GM18870 (cell line): ENCODE results near the gene STRN3.
"Not testable (repeated sequence)": the region's sequence is repeated elsewhere in the genome, so short reads cannot be mapped to it uniquely, and the experiment has no call there.

Source experiments
- ATAC-seq: cut with Tn5 transposase; IDR thresholded peaks from one replicate; pipeline ENCODE4 v1.9.1; 2021; ENCODE audit warnings: moderate library complexity; ENCODE audit not compliant: unreplicated experiment

The STRN3 gene

DNA sequence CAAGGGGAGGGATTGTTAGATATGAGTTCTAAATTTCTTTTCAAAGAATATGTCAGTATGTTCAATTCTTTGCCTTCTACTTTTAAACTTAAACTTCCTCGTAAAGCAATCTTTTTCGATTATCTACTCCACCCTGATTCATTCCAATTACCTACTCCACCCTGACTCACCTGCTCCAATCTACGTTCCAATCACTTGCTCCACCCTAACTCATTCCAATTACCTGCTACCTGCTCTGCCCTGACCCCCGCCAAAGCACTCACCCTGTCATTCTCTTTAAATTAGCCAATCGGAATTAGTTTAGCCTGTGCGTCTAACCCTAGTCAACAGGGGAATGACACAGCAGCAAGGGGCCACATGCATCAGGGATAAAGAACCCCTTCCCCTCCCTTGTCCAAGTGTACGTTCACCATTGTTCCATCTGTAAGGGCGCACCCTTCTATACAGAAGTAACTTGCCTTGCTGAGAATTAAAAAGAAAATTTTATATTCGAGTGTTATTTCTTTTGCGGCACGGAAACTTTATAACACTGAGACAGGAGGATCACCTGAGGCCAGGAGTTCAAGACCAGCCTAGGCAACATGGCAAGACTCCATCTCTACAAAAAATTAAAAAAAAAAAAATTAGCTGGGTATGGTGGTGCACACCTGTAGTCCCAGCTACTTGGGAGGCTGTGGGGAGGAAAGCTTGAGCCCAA lies 54.0 kb downstream of the STRN3 start:
- ATAC-seq = not testable (repeated sequence)

DNA sequence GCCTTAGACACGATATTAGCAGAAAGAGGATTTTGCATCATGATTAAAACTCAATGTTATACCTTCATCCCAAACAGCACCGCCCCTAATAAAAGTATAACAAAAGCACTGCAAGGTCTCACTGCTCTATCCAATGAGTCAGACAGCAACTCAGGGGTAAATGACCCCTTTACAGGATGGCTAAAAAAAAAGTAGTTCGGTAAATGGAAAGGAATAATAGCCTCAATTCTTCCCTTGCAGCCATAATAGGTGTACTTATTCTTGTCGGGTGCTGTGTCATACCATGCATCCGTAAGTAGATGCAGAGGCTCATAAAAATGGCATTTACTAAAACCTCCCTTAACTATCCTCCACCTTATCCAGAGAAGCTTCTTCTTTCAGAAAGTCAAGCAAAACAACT lies 54.6 kb downstream of the STRN3 start:
- no peak for ATAC-seq

DNA sequence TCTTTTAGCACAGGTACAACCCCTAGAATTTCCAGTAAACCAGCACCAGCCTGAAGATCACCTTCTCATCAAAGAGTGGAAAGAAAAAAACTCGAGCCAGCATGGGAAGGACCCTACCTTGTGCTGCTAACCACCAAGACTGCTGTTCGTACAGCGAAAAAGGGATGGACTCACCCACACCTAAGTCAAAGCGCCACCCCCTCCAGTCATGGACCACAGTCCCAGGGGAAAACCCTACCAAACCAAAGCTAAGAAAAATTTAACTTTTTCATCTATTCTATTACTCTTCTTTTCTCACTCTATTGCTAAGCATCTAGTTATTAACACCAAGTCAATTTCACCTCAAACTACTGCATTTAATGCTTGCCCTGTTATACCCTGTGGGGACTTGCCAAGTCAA lies 56.4 kb downstream of the STRN3 start:
- not testable (repeated sequence) for ATAC-seq

DNA sequence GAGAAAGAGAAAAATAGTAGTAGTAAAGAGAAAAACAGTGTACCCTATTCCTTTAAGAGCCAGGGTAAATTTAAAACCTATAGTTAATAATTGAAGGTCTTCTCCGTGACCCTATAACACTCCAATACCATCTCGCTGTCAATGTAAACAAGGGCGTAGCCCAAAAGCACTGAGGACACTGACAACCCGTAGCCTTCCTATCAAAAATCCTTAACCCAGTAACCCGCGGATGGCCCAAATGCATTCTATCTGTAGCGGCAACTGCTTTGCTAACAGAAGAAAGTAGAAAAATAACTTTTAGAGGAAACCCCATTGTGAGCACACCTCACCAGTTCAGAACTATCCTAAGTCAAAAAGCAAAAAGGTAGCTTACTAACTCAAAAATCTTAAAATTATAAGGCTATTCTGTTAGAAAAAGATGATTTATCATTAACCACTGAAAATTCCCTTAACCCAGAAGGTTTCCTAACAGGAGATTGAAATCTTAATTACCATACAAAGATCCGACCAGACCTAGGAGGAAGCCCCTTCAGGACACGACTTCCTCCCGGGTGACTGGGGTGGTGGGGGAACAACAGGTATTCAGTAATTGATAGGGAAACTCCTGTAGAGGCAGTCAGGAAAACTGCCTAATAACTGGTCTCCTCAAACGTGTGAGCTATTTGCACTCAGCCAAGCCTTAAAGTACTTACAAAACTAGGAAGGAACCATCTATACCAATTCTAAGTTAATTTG lies 58.6 kb downstream of the STRN3 start:
- ATAC-seq = not testable (repeated sequence)

DNA sequence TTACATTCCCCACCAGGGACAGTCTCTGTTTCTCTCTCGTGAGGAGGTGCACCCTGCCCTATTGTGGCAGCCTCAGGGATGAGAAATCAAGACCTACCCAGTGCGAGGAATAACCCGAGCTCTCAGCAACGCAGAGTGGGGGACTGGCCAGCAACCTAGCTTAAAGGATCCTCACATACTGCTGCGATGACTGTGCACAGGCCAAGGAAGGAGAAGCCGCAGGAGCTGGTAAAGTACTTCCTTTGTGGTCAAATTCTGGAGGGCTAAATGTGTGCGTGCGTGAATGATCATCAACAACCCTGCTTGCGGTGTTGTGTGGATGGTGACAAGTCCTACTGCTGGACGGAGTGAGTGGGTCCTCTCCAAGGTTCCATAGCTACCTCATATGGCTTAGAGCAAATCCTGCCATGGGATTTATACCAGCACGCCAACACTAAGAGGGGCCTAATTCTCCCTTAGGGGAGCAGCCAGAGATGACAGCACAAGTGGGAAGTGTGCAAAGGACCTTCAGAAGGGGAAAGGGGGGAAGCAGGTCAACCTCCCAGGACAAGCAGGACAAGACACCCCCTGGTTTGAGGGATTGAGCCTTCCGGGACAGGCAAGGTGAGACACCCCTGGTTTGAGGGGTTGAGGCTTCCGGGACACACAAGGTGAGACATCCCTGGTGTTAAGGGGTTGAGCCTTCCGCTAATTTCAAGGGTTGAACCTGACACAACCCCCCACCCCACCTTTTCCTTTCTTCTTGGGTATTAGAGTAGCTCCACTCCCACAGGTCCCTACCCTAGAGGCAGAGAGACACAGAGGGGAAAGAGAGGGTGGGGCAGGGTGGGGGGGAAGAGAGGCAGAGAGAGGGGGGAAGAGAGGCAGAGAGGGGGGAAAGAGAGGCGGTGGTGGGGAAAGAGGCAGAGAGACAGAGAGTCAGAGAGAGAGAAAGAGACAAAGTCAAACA lies 59.5 kb downstream of the STRN3 start:
- no peak for ATAC-seq

DNA sequence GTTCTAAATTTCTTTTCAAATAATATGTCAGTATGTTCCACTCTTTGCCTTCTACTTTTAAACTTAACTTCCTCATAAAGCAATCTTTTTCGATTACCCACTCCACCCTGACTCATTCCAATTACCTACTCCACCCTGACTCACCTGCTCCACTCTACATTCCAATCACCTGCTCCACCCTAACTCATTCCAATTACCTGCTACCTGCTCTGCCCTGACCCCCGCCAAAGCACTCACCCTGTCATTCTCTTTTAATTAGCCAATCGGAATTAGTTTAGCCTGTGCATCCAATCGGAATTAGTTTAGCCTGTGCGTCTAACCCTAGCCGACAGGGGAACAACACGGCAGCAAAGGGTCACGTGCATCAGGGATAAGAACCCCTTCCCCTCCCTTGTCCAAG lies 60.3 kb downstream of the STRN3 start:
- ATAC-seq = not testable (repeated sequence)

DNA sequence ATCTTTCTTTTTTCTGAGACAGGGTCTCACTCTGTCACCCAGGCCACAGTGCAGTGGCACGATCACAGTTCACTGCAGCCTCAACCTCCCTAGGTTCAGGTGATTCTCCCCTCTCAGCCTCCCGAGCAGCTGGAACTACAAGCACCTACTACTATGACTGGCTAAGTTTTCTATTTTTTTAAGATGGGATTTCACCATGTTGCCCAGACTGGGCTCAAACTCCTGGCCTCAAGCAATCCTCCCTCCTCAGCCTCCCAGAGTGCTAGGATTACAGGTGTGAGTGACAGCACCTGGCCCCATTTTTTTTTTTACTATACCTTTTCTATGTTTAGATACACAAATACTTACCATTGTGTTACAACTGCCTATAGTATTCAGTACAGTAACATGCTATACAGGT lies 63.6 kb downstream of the STRN3 start:
- not testable (repeated sequence) for ATAC-seq

DNA sequence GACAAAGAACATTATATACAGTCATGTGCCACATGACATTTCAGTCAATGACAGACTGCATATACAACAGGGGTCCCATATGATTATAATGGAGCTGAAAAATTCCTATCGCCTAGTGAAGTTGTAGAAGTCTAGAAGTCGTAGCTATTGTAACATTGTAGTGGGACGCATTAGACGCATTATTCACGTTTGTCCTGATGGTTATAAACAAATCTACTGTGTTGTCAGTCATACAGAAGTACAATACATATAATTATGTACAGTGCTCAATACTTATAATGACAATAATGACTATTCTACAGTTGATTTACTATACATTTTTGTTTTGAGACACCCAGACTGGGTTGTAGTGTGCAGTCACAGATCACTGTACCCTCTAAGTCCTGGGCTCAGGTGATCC lies 64.8 kb downstream of the STRN3 start:
- ATAC-seq = no peak

DNA sequence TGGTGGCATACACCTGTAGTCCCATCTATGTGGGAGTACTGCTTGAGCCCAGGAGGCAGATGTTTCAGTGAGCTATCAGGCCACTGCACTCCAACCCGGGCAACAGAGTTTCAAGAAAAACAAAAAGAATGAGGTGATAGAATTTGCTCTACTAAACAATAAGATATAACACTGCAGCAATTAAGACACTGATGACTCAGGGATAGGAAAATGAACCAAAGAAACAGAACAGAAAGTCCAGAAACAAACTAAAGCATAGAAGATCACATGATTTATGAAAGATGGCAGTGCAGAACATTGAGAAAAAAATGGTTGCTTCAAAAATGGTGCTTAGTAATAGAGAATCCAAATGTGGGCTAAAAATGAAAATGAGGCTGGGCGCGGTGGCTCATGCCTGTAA lies 66.0 kb downstream of the STRN3 start:
- ATAC-seq = no peak

DNA sequence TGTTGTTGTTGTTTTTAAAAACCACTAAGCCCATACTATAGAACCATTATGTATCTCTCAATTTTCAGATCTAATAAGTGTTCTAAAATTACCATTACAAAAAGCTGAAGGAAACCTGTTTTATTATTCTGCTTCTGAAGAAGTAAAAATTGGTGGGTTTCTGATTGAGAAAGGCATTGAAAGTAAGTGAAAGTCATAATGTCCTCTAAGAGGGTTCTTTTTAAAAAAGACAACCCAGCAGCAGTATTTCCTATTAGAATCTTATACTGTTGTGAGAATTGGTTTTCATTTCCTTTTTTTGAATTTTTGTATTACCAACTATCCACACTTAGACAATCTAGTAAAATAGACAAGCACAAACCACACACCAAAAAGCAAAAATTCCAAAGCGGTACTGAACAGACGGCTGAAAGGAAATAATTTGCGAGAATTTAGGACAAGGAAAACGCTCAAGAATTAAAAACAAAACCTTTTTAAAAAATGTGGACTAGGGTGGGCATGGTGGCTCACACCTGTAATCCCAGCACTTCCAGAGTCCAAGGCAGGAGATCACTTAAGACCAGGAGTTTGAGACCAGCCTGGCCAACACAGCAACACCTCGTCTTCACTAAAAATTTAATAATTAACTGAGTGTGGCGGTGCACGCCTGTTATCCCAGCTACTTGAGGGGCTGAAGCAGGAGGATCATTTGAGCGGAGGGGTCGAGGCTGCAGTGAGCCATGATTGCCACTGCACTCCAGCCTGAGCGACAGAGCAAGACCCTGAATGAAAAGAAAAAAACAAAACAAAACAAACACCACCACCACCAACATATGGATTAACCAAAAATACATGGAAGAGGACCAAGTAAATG lies 67.4 kb downstream of the STRN3 start:
- ATAC-seq = no peak

DNA sequence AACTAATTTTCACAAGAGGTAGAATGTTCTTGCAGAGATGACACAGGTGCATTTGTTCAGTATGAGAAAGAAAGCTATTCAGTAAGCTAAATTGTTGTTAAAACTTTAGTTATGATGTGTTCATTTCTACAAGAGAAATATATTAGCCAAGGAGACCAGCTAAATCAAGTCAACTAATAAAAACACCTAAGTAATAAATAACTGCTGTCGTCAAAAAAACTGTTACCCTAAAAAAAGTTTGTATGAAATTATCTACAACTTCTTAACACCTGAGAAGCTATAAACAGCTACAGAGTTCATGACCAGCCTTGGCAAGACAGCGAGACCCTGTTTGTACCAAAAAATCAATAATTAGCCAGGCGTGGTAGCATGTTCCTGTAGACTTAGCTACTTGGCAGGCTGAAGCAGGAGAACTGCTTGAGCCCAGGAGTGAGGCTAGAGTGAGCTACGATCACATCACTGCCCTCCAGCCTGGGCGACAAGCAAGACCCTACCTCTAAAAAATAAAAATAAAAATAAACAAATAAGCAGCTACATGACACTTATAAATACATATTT lies 68.3 kb downstream of the STRN3 start:
- ATAC-seq = peak; percentile 72

DNA sequence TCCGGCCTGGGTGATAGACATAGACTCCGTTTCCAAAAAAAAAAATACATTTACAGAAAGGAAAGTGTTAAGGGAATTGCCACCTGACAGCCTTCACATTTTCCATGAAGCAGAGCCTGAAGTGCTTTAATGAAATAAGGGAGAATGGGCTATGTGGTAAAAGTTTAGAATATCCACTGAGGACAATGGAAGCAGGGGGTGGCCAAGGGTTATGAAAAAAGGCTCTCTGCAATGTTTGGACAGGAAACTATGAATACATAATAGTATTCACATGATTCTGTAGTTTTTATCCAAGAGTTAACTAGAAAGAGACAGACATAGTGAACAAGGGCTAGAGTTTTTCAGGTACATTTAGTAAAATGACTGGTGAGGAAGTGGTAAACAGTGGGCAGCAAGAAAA lies 76.5 kb downstream of the STRN3 start:
- no peak for ATAC-seq

DNA sequence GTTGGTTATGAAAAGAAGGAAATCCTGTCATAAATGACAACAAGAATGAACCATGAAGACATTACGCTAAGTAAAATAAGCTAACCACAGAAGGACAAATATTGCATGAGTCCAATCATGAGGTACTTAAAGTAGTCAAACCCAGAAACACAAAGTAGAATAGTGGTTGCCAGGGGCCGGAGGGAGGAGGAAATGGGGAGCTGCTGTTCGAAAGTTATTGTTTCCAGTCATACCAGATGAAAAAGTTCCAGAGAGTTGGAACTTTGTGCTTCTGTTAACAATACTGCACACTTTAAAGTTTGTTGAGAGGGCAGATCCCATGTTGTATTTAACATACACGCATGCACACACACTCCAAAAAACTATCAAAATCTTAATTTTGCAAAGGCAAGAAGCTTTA lies 82.5 kb downstream of the STRN3 start:
- ATAC-seq = no peak

DNA sequence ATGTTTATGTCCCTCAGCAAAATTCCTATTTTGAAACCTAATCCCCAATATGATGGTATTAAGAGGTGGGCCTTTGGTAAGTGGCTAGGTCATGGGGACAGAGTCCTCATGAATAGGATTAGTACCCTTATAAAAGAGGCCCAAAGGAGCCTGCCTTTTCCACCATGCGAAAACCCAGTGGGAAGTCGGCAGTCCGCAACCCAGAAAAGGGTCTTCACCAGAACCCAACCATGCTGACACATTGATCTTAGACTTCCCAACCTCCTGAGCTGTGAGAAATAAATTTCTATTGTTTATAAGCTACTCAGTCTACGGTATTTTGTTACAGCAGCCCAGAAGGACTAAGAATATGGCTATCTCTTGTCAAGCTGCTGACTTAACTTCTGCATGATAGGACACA lies 85.3 kb downstream of the STRN3 start:
- no peak for ATAC-seq

DNA sequence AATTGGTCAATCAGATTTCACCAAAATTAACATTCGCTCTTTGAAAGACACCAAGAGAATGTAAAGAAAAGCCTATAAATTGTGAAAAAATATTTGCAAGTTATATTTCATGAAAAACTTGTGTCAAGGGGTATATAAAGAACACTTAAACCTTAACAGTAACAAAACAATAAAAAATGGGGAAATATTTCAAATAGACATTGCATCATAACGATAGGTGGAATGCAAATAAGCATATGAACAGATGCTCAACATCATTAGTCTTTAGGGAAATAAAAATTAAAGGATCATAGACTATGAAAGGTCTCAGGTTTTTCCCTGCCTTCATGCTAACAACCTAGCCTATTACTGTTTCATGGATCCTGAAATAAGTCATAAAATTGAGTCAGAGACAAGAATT lies 87.6 kb downstream of the STRN3 start:
- no peak for ATAC-seq

DNA sequence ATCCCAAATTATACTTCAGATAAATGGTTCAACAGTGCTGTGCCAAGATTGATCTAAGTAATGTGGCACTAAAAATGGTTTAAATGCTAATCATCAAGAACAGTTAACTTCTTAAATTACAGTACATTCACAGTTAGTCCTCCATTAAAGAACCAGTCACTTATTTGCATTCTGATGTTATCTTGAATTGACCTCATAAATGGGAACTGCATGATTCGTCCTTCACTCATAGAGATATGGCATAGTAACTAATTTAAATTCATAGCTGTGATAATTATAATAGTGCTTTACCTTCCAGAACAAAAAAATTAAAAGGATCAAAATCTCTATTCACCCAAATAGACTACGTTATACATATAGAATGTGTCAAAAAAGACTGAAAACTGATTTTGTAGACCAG lies 90.7 kb downstream of the STRN3 start:
- no peak for ATAC-seq

DNA sequence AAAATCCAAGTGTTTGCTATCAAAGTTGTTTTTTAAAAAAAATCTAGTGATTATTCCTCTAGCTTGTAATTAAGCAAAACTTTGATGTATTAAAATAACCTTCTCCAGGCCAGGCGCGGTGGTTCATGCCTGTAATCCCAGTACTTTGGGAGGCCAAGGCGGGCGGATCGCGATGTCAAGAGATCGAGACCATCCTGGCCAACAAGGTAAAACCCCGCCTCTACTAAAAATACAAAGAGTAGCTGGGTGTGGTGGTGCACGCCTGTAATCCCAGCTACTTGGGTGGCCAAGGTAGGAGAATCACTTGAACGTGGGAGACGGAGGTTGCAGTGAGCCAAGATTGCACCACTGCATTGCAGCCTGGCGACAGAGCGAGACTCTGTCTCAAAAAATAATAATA lies 92.2 kb downstream of the STRN3 start:
- ATAC-seq = not testable (repeated sequence)

DNA sequence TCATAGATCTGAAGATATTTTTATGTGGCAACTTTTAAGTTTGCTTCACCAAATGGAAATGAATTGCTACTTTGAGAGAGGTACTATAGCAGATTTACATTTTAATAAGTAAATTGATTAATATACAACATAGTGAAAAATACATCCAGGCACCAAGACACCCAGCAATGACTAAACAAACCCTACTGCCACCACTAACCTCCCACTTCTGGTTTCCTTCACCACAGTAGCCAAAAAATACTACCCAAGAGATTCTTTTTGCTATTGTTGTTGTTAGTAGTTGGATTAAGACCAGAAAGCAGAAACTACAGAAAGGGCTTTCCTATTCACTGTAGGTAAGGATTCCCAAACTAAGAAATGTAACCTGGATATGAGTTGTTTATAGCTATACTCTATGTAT lies 97.7 kb downstream of the STRN3 start:
- peak; percentile 63 for ATAC-seq

DNA sequence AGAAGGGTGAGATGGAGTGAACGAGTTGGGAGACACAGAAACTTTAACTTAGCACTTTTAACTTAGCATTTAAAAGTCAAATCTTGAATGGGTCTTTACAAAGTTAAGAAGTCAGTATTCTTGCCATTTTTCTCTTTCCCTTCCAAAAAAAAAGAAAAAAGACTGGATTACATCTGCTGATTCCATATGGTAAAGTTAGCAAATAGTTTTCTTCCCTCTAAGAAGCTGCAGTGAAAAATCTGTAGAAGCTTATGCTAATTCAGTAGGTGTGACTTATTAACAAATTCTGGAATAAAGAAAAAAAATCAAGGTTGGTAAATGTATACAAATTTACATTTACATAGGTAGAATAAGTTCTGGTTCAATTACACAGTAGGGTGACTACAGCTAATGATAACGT lies 100.9 kb downstream of the STRN3 start:
- no peak for ATAC-seq

DNA sequence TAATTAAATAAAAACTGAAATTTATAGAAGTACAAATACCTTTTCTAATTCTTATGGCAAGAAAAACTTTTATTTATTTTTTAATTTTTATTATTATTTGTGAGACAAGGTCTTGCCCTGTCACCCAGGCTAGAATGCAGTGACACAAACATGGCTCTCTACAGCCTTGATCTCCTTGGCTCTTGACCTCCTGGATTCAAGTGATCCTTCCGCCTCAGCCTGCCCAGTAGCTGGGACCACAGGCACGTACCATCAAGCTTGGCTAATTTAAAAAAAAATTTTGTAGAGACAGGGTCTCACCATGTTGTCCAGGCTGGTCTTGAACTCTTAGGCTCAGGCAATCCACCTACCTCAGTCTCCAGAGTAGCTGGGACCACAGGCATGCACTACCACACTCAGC lies 104.4 kb downstream of the STRN3 start:
- ATAC-seq = no peak
